A549 (cell line): ENCODE data around the gene RBBP9.

Experiments
- CTCF ChIP-seq: fragments of >200 bp; sonication (Bioruptor Twin); formaldehyde crosslinking; IDR thresholded peaks from 3 replicates; pipeline ENCODE4 v1.5.1; 2016
- MAX ChIP-seq: IDR thresholded peaks from 2 replicates; pipeline ENCODE4 v1.6.1; 2012
- POLR2AphosphoS2 ChIP-seq: conservative IDR thresholded peaks from 2 replicates; pipeline ENCODE4 v1.6.1; 2012; ENCODE audit warnings: low read length, improper control_type of control experiment, inconsistent platforms
- RCOR1 ChIP-seq: fragments of 150-350 bp; IDR thresholded peaks from 2 replicates; pipeline ENCODE4 v1.6.1; 2014; ENCODE audit warnings: antibody characterized with exemption, low read length, low read depth

DNA sequence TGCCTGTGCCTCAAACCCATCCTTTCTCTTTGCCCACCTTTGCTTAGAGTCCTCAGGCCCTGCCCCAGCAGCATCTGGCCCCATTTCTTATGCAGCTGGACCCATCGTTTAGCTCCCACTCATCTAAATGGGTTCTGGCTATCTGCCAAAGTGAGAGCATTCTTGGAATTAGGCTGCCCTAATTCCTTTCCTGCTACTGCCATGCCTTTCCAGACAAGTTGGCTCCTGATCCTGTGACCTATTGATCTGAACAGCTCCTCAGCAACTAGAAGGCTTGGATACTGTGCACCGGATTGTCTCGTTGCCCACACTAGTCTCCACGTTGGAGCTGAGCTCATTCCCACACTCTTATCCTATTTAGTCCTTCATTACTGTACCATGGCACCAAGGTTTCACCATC lies 53.1 kb downstream of the RBBP9 start:
- TF ChIP-seq POLR2AphosphoS2 (no peak), RCOR1 (no peak), CTCF (no peak), MAX (no peak)
